OCI-LY3 (cell line): Measurements from ENCODE around the gene CASR.

Source experiments
- CTCF ChIP-seq: fragments of 200-600, 300-600 bp; sonication (generic); IDR thresholded peaks from 2 replicates; pipeline ENCODE4 v1.5.1; 2014; ENCODE audit warnings: antibody characterized with exemption, low read length, low read depth
- EZH2phosphoT487 ChIP-seq: fragments of 200-600 bp; shearing (Covaris generic); IDR thresholded peaks from 2 replicates; pipeline ENCODE4 v1.6.1; 2018; ENCODE audit warnings: antibody characterized with exemption, mixed run types, low read depth

- no peak for TF ChIP-seq CTCF
- TF ChIP-seq EZH2phosphoT487 = no peak
These were observed 115.7 kb downstream of the CASR start for GRCh38 chr3:122299215-122299614.
